ENCODE data around the gene ZBTB20. TPM values are rescaled to one million over a fixed set of nuclear protein-coding genes. Genes with fewer than 3 reads are reported as not detected.

Gene ZBTB20
- total and polyA plus RNA-seq, 4 donors, result 0.74 to 77.1 (median 27.9) TPM

- Histone ChIP-seq H3K9me3 (ENCODE audit: control insufficient read depth in 4 of 4, insufficient read depth in 3 of 4, low read length in 3 of 4) (no peaks in the 10 kb centered on the region), H3K27ac (ENCODE audit: low read depth in 1 of 2, low read length in 1 of 2) (no peak overlapping the region), H3K4me3 (no peak overlapping the region), H3K9ac (ENCODE audit: insufficient read depth in 1 of 2, low read length in 2 of 2) (no peak overlapping the region), H3K27me3 (ENCODE audit: control insufficient read depth in 3 of 3, insufficient read depth in 3 of 3, low read length in 2 of 3) (no peaks in the 10 kb centered on the region), H3K36me3 (ENCODE audit: control insufficient read depth in 4 of 4, insufficient read depth in 4 of 4, low read length in 4 of 4) (peaks cover 0 to 3% (median 0%) of the 10 kb centered on the region in 4 donors), H3K4me1 (ENCODE audit: control insufficient read depth in 5 of 5, insufficient read depth in 5 of 5, low read length in 5 of 5) (no peaks in the 10 kb centered on the region)
- 91 to 97% methylated on average over 2 of the region's 2 CpGs for WGBS, 2 donors
- no peak for DNase-seq
- no peak for ATAC-seq (ENCODE audit: insufficient read depth, low FRiP score)
- no peak for TF ChIP-seq CTCF (IDR thresholded peaks at IDR 0.05; ENCODE audit: control extremely low read depth, extremely low read depth)
These were observed 218.0 kb downstream of the ZBTB20 start for GRCh38 chr3:114928989-114929640.

- Histone ChIP-seq H3K9ac (ENCODE audit: insufficient read depth in 1 of 2, low read length in 2 of 2) (no peak overlapping the region), H3K36me3 (ENCODE audit: control insufficient read depth in 4 of 4, insufficient read depth in 4 of 4, low read length in 4 of 4) (no peaks in the 10 kb centered on the region), H3K27me3 (ENCODE audit: control insufficient read depth in 3 of 3, insufficient read depth in 3 of 3, low read length in 2 of 3) (no peaks in the 10 kb centered on the region), H3K4me1 (ENCODE audit: control insufficient read depth in 5 of 5, insufficient read depth in 5 of 5, low read length in 5 of 5) (peaks cover 0 to 22% (median 0%) of the 10 kb centered on the region in 5 donors), H3K9me3 (ENCODE audit: control insufficient read depth in 4 of 4, insufficient read depth in 3 of 4, low read length in 3 of 4) (no peaks in the 10 kb centered on the region), H3K27ac (ENCODE audit: low read depth in 1 of 2, low read length in 1 of 2) (no peak overlapping the region), H3K4me3 (no peak overlapping the region)
- DNase-seq (no peak), ATAC-seq (ENCODE audit: insufficient read depth, low FRiP score) (no peak)
- 22 to 60% methylated on average over 3 of the region's 3 CpGs for WGBS, 2 donors
- no peak for TF ChIP-seq CTCF (IDR thresholded peaks at IDR 0.05; ENCODE audit: control extremely low read depth, extremely low read depth)
These were observed 242.5 kb downstream of the ZBTB20 start for GRCh38 chr3:114904633-114905032.

GRCh38 chr3:114903213-114903612 is 243.9 kb downstream of the ZBTB20 start:
- H3K9ac ChIP-seq (ENCODE audit: insufficient read depth in 1 of 2, low read length in 2 of 2), result no peak overlapping the region
- no peak for TF ChIP-seq CTCF (IDR thresholded peaks at IDR 0.05; ENCODE audit: control extremely low read depth, extremely low read depth)
- ATAC-seq (ENCODE audit: insufficient read depth, low FRiP score), result no peak
- H3K4me1 ChIP-seq (ENCODE audit: control insufficient read depth in 5 of 5, insufficient read depth in 5 of 5, low read length in 5 of 5), result peaks cover 0 to 22% (median 0%) of the 10 kb centered on the region in 5 donors
- peak overlapping the region in 1 of 2 donors; percentile 66 for H3K27ac ChIP-seq (ENCODE audit: low read depth in 1 of 2, low read length in 1 of 2)
- no peaks in the 10 kb centered on the region for H3K27me3 ChIP-seq (ENCODE audit: control insufficient read depth in 3 of 3, insufficient read depth in 3 of 3, low read length in 2 of 3)
- H3K4me3 ChIP-seq, result no peak overlapping the region
- DNase-seq, result no peak
- no peaks in the 10 kb centered on the region for H3K9me3 ChIP-seq (ENCODE audit: control insufficient read depth in 4 of 4, insufficient read depth in 3 of 4, low read length in 3 of 4)
- 21 to 49% methylated on average over 1 of the region's 1 CpG for WGBS, 2 donors
- H3K36me3 ChIP-seq (ENCODE audit: control insufficient read depth in 4 of 4, insufficient read depth in 4 of 4, low read length in 4 of 4), result no peaks in the 10 kb centered on the region

GRCh38 chr3:114902691-114903101 is 244.4 kb downstream of the ZBTB20 start:
- no peak for TF ChIP-seq CTCF (IDR thresholded peaks at IDR 0.05; ENCODE audit: control extremely low read depth, extremely low read depth)
- Histone ChIP-seq H3K27ac (ENCODE audit: low read depth in 1 of 2, low read length in 1 of 2) (peak overlapping the region; percentile 47 to 66), H3K36me3 (ENCODE audit: control insufficient read depth in 4 of 4, insufficient read depth in 4 of 4, low read length in 4 of 4) (no peaks in the 10 kb centered on the region), H3K4me3 (no peak overlapping the region), H3K27me3 (ENCODE audit: control insufficient read depth in 3 of 3, insufficient read depth in 3 of 3, low read length in 2 of 3) (no peaks in the 10 kb centered on the region), H3K9me3 (ENCODE audit: control insufficient read depth in 4 of 4, insufficient read depth in 3 of 4, low read length in 3 of 4) (no peaks in the 10 kb centered on the region), H3K9ac (ENCODE audit: insufficient read depth in 1 of 2, low read length in 2 of 2) (no peak overlapping the region), H3K4me1 (ENCODE audit: control insufficient read depth in 5 of 5, insufficient read depth in 5 of 5, low read length in 5 of 5) (peaks cover 0 to 22% (median 0%) of the 10 kb centered on the region in 5 donors)
- ATAC-seq (ENCODE audit: insufficient read depth, low FRiP score), result no peak
- no peak for DNase-seq
